KMS-11 (cell line): ENCODE results near the gene CSN1S1.

Experiments
- H2AFZ ChIP-seq: fragments of 200-600 bp; sonication (generic); 2 replicates; pipeline ENCODE4 v1.6.1; 2016; ENCODE audit warnings: antibody characterized with exemption, mixed run types, low read depth
- H3K27ac ChIP-seq: fragments of 200-600 bp; sonication (generic); 2 replicates; pipeline ENCODE4 v1.6.1; 2016; ENCODE audit warnings: mild to moderate bottlenecking, mixed run types
- H3K27me3 ChIP-seq: fragments of 200-600 bp; sonication (generic); 2 replicates; pipeline ENCODE4 v1.6.1; 2017; ENCODE audit warnings: mild to moderate bottlenecking, low read depth, mixed run types, moderate library complexity; ENCODE audit not compliant: insufficient read depth
- H3K36me3 ChIP-seq: fragments of 200-600 bp; sonication (generic); 2 replicates; pipeline ENCODE4 v1.6.1; 2017; ENCODE audit warnings: mild to moderate bottlenecking, mixed run types; ENCODE audit not compliant: insufficient read depth
- H3K4me1 ChIP-seq: fragments of 200-600 bp; sonication (generic); 2 replicates; pipeline ENCODE4 v1.6.1; 2016; ENCODE audit warnings: mild to moderate bottlenecking, low read depth, mixed run types; ENCODE audit not compliant: poor library complexity, severe bottlenecking
- H3K4me2 ChIP-seq: fragments of 200-600 bp; sonication (generic); 2 replicates; pipeline ENCODE4 v1.7.0; 2016; ENCODE audit warnings: mild to moderate bottlenecking, mixed run types
- H3K4me3 ChIP-seq: fragments of 200-600 bp; sonication (generic); IDR thresholded peaks from 2 replicates; pipeline ENCODE4 v1.6.1; 2017; ENCODE audit warnings: low read depth, low read length, mixed read lengths; ENCODE audit not compliant: insufficient read depth
- H3K79me2 ChIP-seq: fragments of 200-600 bp; sonication (generic); 2 replicates; pipeline ENCODE4 v1.6.1; 2016; ENCODE audit warnings: low read depth, mixed run types; ENCODE audit not compliant: insufficient read depth
- H3K9ac ChIP-seq: fragments of 200-600 bp; sonication (generic); 2 replicates; pipeline ENCODE4 v1.6.1; 2016; ENCODE audit warnings: mild to moderate bottlenecking, mixed run types
- H4K20me1 ChIP-seq: fragments of 200-600 bp; sonication (generic); 2 replicates; pipeline ENCODE4 v1.6.1; 2016; ENCODE audit warnings: mild to moderate bottlenecking, mixed run types; ENCODE audit not compliant: insufficient read depth
- TF ChIP-seq, protein P1 (sequence below): fragments of 200-600 bp; sonication (generic); conservative IDR thresholded peaks from 2 replicates; pipeline ENCODE4 v1.6.1; 2017; ENCODE audit warnings: low read depth, mild to moderate bottlenecking, antibody characterized with exemption, low read length, moderate library complexity, mixed read lengths

CSN1S1 gene

DNA sequence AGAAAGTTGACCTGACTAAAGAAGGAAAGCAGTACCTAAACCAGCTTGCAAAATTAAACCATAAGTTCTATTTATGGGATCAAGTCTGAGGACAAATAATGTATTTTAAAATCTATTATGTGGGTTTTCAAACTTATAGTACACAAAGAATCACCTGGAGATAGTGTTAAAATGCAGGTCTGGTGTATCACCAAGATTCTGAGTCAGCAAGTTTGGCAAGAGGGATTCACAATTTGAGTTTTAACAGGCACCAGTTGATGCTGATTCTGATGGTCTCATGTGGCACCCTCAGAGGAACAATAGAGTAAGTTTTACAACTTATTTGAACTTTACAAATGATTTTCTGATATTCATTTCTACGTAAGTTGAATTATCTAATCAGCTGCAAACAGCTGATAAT, 55.8 kb downstream of the CSN1S1 start:
- Histone ChIP-seq H3K4me3 (no peak overlapping the region), H3K79me2 (no peaks in the 10 kb centered on the region), H3K27me3 (no peaks in the 10 kb centered on the region), H3K36me3 (no peaks in the 10 kb centered on the region), H3K4me2 (no peak overlapping the region), H3K4me1 (peaks cover 26% of the 10 kb centered on the region), H3K9ac (no peak overlapping the region), H3K27ac (no peak overlapping the region), H4K20me1 (no peaks in the 10 kb centered on the region), H2AFZ (no peak overlapping the region)
- TF ChIP-seq, protein P1, sequence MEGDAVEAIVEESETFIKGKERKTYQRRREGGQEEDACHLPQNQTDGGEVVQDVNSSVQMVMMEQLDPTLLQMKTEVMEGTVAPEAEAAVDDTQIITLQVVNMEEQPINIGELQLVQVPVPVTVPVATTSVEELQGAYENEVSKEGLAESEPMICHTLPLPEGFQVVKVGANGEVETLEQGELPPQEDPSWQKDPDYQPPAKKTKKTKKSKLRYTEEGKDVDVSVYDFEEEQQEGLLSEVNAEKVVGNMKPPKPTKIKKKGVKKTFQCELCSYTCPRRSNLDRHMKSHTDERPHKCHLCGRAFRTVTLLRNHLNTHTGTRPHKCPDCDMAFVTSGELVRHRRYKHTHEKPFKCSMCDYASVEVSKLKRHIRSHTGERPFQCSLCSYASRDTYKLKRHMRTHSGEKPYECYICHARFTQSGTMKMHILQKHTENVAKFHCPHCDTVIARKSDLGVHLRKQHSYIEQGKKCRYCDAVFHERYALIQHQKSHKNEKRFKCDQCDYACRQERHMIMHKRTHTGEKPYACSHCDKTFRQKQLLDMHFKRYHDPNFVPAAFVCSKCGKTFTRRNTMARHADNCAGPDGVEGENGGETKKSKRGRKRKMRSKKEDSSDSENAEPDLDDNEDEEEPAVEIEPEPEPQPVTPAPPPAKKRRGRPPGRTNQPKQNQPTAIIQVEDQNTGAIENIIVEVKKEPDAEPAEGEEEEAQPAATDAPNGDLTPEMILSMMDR, result no peak

DNA sequence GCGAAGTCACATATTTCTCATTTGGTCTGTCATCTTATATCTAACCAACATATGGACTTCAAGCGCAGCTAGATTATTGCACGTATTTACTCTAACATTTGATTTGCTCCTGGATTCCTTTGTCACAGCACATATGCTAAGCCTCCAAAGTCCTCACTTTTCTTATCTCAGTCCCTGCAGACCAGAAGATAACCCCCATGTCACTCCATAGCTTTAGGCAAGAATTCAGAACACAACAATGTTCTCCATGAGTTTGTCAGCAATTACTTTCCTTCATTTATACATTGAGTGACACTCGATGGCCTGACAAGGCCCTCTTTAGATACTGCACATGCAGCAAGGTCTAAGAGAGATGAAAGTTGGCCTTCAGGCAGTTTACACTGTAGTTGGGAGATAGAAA, 60.1 kb downstream of the CSN1S1 start:
- Histone ChIP-seq H3K9ac (no peak overlapping the region), H3K4me1 (no peaks in the 10 kb centered on the region), H4K20me1 (no peaks in the 10 kb centered on the region), H3K4me2 (no peak overlapping the region), H3K4me3 (no peak overlapping the region), H3K27ac (no peak overlapping the region), H3K79me2 (no peaks in the 10 kb centered on the region), H3K27me3 (no peaks in the 10 kb centered on the region), H3K36me3 (no peaks in the 10 kb centered on the region), H2AFZ (no peak overlapping the region)
- TF ChIP-seq, protein P1, result no peak

DNA sequence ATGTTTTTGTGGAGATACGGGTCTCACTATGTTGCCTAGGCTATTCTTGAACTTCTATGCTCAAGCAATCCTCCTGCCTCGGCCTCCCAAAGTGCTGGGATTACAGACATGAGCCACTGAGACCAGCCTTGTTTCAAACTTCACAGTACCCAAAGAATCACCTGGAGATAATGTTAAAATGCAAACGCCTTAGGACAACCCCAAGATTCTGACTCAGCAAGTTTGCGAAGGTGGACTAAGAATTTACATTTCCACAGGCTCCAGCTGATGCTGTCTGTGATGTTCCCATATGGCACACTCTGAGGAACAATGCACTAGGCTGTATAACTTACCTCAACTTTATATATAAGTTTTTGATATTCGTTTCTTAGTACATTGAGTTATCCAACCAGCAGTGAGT, 63.9 kb downstream of the CSN1S1 start:
- H3K27me3 ChIP-seq, result no peaks in the 10 kb centered on the region
- H3K4me2 ChIP-seq, result no peak overlapping the region
- no peak overlapping the region for H3K9ac ChIP-seq
- TF ChIP-seq, protein P1, result no peak
- no peak overlapping the region for H2AFZ ChIP-seq
- H3K79me2 ChIP-seq, result no peaks in the 10 kb centered on the region
- H3K36me3 ChIP-seq, result no peaks in the 10 kb centered on the region
- no peak overlapping the region for H3K4me3 ChIP-seq
- H4K20me1 ChIP-seq, result no peaks in the 10 kb centered on the region
- H3K4me1 ChIP-seq, result no peaks in the 10 kb centered on the region
- H3K27ac ChIP-seq, result no peak overlapping the region

DNA sequence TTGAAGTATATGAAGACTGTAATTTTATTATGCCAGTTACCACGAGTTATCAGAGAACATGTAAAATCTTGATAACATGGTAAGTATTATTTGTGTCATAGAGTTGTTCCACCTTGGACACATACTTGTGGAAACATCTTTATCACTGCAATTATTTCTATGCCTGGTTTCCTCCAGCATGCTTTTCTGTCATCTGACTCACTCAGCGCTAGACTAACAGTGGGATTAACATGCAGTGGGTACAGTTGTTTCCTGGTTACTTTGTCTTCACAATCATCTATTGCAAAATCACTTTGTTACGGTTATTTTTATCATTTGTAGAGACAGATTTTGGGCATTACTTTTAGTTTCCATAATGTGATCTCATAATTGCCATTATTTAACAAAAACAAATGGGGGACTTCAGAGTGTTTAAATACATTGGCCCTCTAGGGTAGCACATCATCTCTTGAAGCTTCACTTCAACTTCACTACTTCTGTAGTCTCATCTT, 64.7 kb downstream of the CSN1S1 start, which contains the start of gene STATH:
STATH (plus strand) TSS at position 441 of the 491 bp plus-strand sequence. CDS start 2,472 bp downstream, outside the sequence.
- no peaks in the 10 kb centered on the region for H4K20me1 ChIP-seq
- H3K4me1 ChIP-seq, result peaks cover 2% of the 10 kb centered on the region
- no peaks in the 10 kb centered on the region for H3K27me3 ChIP-seq
- no peak within 1 kb of the TSS for H3K4me2 ChIP-seq
- no peaks in the 10 kb centered on the region for H3K79me2 ChIP-seq
- no peak within 1 kb of the TSS for H3K9ac ChIP-seq
- H2AFZ ChIP-seq, result no peak within 1 kb of the TSS
- TF ChIP-seq, protein P1, result no peak
- H3K36me3 ChIP-seq, result no peaks in the 10 kb centered on the region
- H3K27ac ChIP-seq, result no peak within 1 kb of the TSS
- H3K4me3 ChIP-seq, result no peak within 1 kb of the TSS
